DOHH2 (cell line): ENCODE results near the gene MACF1.

ENCODE experiments used
- H3F3A ChIP-seq: fragments of 200-600 bp; sonication (generic), shearing (Covaris generic); 2 replicates; pipeline ENCODE4 v1.6.0; 2016; ENCODE audit warnings: antibody characterized with exemption, mild to moderate bottlenecking; ENCODE audit not compliant: control insufficient read depth, insufficient read depth
- H3K27ac ChIP-seq: fragments of 200-600 bp; sonication (generic); 2 replicates; pipeline ENCODE4 v1.5.1; 2014; ENCODE audit warnings: low read depth, mild to moderate bottlenecking, low read length, moderate library complexity
- H3K27me3 ChIP-seq: fragments of 200-600 bp; sonication (generic); 2 replicates; pipeline ENCODE4 v1.6.1; 2014; ENCODE audit warnings: mild to moderate bottlenecking, low read length, mixed read lengths; ENCODE audit not compliant: control insufficient read depth
- H3K36me3 ChIP-seq: fragments of 200-600 bp; sonication (generic); 2 replicates; pipeline ENCODE4 v1.6.1; 2014; ENCODE audit warnings: mild to moderate bottlenecking, low read length, moderate library complexity, mixed read lengths; ENCODE audit not compliant: control insufficient read depth
- H3K4me1 ChIP-seq: fragments of 200-600 bp; sonication (generic); 2 replicates; pipeline ENCODE4 v1.6.1; 2014; ENCODE audit warnings: mild to moderate bottlenecking, low read length, mixed read lengths; ENCODE audit not compliant: control insufficient read depth
- H3K4me2 ChIP-seq: fragments of 200-600 bp; sonication (generic); 2 replicates; pipeline ENCODE4 v1.6.0; 2014; ENCODE audit warnings: mild to moderate bottlenecking, low read length, moderate library complexity
- H3K4me3 ChIP-seq: fragments of 200-600 bp; sonication (generic); 2 replicates; pipeline ENCODE4 v1.5.1; 2014; ENCODE audit warnings: mild to moderate bottlenecking, low read length, mixed read lengths
- H3K79me2 ChIP-seq: fragments of 200-600 bp; sonication (generic); 2 replicates; pipeline ENCODE4 v1.6.1; 2014; ENCODE audit warnings: mild to moderate bottlenecking, low read length, mixed read lengths; ENCODE audit not compliant: control insufficient read depth
- H3K9me2 ChIP-seq: fragments of 200-600 bp; sonication (generic); replicated peaks from 2 replicates; pipeline ENCODE4 v1.6.1; 2014; ENCODE audit warnings: mild to moderate bottlenecking, low read length, mixed read lengths; ENCODE audit not compliant: control insufficient read depth
- H3K9me3 ChIP-seq: fragments of 200-600 bp; sonication (generic); 2 replicates; pipeline ENCODE4 v1.6.1; 2014; ENCODE audit warnings: antibody characterized with exemption, low read length, mixed read lengths; ENCODE audit not compliant: control insufficient read depth, insufficient read depth
- H4K20me1 ChIP-seq: fragments of 200-600 bp; sonication (generic); 2 replicates; pipeline ENCODE4 v1.6.0; 2014; ENCODE audit warnings: low read depth, mild to moderate bottlenecking, antibody characterized with exemption, low read length, moderate library complexity; ENCODE audit not compliant: control insufficient read depth, insufficient read depth
- EZH2phosphoT487 ChIP-seq: fragments of 200-600 bp; sonication (generic); IDR thresholded peaks from 2 replicates; pipeline ENCODE4 v1.6.1; 2017; ENCODE audit warnings: borderline replicate concordance, mild to moderate bottlenecking, antibody characterized with exemption, low read length, moderate library complexity, mixed read lengths
- TF ChIP-seq, protein P1 (sequence below): fragments of 200-600 bp; sonication (generic); IDR thresholded peaks from one replicate; pipeline ENCODE4 v1.5.1; 2014; ENCODE audit warnings: antibody characterized with exemption, mild to moderate bottlenecking, low read depth, low read length; ENCODE audit not compliant: poor library complexity, severe bottlenecking

MACF1 gene

DNA sequence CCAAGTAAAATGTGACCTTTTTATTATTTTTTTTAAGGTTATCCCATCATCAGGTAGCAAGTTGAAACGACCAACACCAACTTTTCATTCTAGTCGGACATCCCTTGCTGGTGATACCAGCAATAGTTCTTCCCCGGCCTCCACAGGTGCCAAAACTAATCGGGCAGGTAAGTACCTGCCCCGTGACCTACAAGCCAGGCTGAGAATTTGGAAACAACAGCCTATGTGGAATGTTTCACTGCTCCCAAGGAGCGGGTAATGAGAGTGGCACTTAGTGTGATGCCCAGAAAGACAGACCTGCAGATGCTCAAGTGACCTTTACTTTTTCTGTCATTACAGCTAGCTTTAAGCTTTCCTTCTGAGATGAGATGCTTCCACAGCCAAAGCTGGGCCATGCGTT is 280.1 kb downstream of the MACF1 start:
- no peak for TF ChIP-seq EZH2phosphoT487
- TF ChIP-seq, protein P1, sequence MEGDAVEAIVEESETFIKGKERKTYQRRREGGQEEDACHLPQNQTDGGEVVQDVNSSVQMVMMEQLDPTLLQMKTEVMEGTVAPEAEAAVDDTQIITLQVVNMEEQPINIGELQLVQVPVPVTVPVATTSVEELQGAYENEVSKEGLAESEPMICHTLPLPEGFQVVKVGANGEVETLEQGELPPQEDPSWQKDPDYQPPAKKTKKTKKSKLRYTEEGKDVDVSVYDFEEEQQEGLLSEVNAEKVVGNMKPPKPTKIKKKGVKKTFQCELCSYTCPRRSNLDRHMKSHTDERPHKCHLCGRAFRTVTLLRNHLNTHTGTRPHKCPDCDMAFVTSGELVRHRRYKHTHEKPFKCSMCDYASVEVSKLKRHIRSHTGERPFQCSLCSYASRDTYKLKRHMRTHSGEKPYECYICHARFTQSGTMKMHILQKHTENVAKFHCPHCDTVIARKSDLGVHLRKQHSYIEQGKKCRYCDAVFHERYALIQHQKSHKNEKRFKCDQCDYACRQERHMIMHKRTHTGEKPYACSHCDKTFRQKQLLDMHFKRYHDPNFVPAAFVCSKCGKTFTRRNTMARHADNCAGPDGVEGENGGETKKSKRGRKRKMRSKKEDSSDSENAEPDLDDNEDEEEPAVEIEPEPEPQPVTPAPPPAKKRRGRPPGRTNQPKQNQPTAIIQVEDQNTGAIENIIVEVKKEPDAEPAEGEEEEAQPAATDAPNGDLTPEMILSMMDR = no peak
- no peaks in the 10 kb centered on the region for H3K9me3 ChIP-seq
- peaks cover 21% of the 10 kb centered on the region for H3K36me3 ChIP-seq
- H3F3A ChIP-seq = no peaks in the 10 kb centered on the region; the same call in 1 of the 2 replicates
- H3K27me3 ChIP-seq = no peaks in the 10 kb centered on the region
- no peak overlapping the region for H3K4me2 ChIP-seq
- H3K9me2 ChIP-seq = no peaks in the 10 kb centered on the region
- no peaks in the 10 kb centered on the region for H4K20me1 ChIP-seq
- H3K4me3 ChIP-seq = no peak overlapping the region
- H3K4me1 ChIP-seq = no peaks in the 10 kb centered on the region
- no peak overlapping the region for H3K27ac ChIP-seq
- no peaks in the 10 kb centered on the region for H3K79me2 ChIP-seq

DNA sequence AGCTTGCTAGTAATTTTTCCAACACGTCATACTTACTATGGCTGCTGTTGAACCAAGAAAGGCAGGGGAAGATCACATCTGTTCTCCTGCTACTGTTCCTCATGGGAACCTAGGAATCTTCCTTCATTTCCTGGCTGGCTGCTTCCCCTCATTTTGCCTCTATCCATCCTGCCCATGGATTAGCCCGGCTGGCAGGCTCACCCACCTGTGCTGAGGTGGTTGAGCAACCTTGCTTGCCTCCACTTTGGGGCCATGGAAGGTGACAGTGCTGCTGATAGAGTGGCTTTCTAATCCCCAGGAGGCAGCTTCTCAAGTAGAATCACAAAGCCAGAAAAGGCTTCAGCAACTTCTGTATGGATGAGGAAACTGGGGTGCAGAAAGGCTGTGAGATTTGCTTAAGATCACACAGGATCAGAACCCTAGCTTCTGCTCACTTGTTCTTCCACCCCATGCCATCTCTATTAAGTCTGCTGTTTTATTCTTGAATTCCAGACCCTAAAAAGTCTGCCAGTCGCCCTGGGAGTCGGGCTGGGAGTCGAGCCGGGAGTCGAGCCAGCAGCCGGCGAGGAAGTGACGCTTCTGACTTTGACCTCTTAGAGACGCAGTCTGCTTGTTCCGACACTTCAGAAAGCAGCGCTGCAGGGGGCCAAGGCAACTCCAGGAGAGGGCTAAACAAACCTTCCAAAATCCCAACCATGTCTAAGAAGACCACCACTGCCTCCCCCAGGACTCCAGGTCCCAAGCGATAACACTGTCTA is 280.7 kb downstream of the MACF1 start:
- Histone ChIP-seq H3K79me2 (no peaks in the 10 kb centered on the region), H3F3A (no peaks in the 10 kb centered on the region; the same call in 1 of the 2 replicates), H4K20me1 (no peaks in the 10 kb centered on the region), H3K36me3 (peaks cover 15% of the 10 kb centered on the region; the same call in 1 of the 2 replicates), H3K27me3 (peaks cover under 1% of the 10 kb centered on the region; the same call in 1 of the 2 replicates), H3K4me1 (no peaks in the 10 kb centered on the region), H3K4me2 (no peak overlapping the region), H3K9me3 (no peaks in the 10 kb centered on the region), H3K27ac (no peak overlapping the region), H3K9me2 (no peaks in the 10 kb centered on the region), H3K4me3 (no peak overlapping the region)
- TF ChIP-seq EZH2phosphoT487 = no peak
- TF ChIP-seq, protein P1 = no peak

DNA sequence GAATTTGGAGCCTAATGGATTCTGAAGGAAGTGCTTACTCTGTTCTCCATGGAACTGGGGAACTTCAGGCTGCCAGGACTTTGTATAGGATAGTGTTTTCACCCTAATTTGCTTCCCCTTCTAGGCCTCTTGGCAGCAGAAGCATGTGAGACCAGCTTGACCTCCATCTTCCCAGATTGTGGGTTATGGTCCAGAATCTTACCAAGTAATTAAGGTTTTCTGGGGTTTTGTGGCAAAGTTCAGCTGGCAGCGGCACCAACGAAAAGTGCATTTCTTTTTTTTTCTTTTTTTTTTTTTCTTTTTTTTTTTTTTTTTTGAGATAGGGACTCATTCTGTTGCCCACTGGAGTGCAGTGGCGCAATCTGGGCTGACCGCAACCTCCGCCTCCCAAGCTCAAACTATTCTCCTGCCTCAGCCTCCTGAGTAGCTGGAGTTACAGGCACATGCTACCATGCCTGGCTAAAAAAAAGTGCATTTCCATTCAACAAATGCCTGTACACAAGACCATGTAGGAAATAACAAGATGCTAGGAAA is 283.6 kb downstream of the MACF1 start:
- TF ChIP-seq, protein P1 = no peak
- no peak for TF ChIP-seq EZH2phosphoT487
- Histone ChIP-seq H3K4me1 (0 out of 2 replicates have a peak, but pooled peaks cover 5% of the 10 kb centered on the region), H3K27me3 (peaks cover 9% of the 10 kb centered on the region), H4K20me1 (no peaks in the 10 kb centered on the region), H3K4me3 (no peak overlapping the region), H3F3A (no peaks in the 10 kb centered on the region; the same call in 1 of the 2 replicates), H3K27ac (no peak overlapping the region), H3K9me2 (no peaks in the 10 kb centered on the region), H3K9me3 (no peaks in the 10 kb centered on the region), H3K79me2 (no peaks in the 10 kb centered on the region), H3K36me3 (peaks cover 10% of the 10 kb centered on the region; the same call in 1 of the 2 replicates), H3K4me2 (no peak overlapping the region)
